Astrocyte (in vitro differentiated cells and primary cell): ENCODE measurements around the gene CTDSPL.

Experiments used
- CTCF ChIP-seq: IDR thresholded peaks from 2 replicates; pipeline ENCODE4 v1.5.1; 2011; ENCODE audit warnings: low read depth, mild to moderate bottlenecking, inconsistent platforms, low read length, moderate library complexity; ENCODE audit not compliant: insufficient read depth
- EZH2 ChIP-seq: IDR thresholded peaks from 2 replicates; pipeline ENCODE4 v1.6.1; 2012; ENCODE audit warnings: mild to moderate bottlenecking, low read length, inconsistent platforms; ENCODE audit not compliant: insufficient read depth

GRCh38 chr3:38018296-38019266 is 156.9 kb downstream of the CTDSPL start:
- TF ChIP-seq CTCF = no peak
- no peak for TF ChIP-seq EZH2
